GM12864 (cell line): Measurements from ENCODE around the gene ZBTB47.

Experiments
- DNase-seq: peaks from one replicate; pipeline ENCODE4 v3.0.0-alpha.2; 2011; ENCODE audit warnings: low read depth
- H3K4me3 ChIP-seq: 2 replicates; pipeline ENCODE4 v1.5.1; 2011; ENCODE audit warnings: mild to moderate bottlenecking, low read depth, low read length, control low read depth
- CTCF ChIP-seq: IDR thresholded peaks from 2 replicates; pipeline ENCODE4 v1.5.1; 2011; ENCODE audit warnings: low read depth, mild to moderate bottlenecking, moderate library complexity, low read length, control low read depth, inconsistent platforms; ENCODE audit errors: missing control alignments

The ZBTB47 gene

GRCh38 chr3:42653560-42654330, at the start of gene ZBTB47:
Gene ZBTB47, plus strand, starts transcription at chr3:42653697. Its CDS starts 4,659 bp downstream, at chr3:42658356.
- H3K4me3 ChIP-seq = peak within 1 kb of the TSS; percentile 33
- TF ChIP-seq CTCF = no peak
- DNase-seq = no peak

GRCh38 chr3:42605546-42606173, 47.8 kb upstream of the ZBTB47 start:
- DNase-seq = no peak
- TF ChIP-seq CTCF = no peak

GRCh38 chr3:42608581-42608980, 44.9 kb upstream of the ZBTB47 start:
- DNase-seq = no peak
- no peak for TF ChIP-seq CTCF

More at GRCh38 chr3:42605546-42606173, 47.8 kb upstream of the ZBTB47 start:
- H3K4me3 ChIP-seq = no peak overlapping the region

GRCh38 chr3:42610976-42611375, 42.5 kb upstream of the ZBTB47 start:
- no peak overlapping the region for H3K4me3 ChIP-seq
- DNase-seq = no peak
- no peak for TF ChIP-seq CTCF

More at GRCh38 chr3:42608581-42608980, 44.9 kb upstream of the ZBTB47 start:
- no peak overlapping the region for H3K4me3 ChIP-seq

GRCh38 chr3:42612217-42612616, 41.3 kb upstream of the ZBTB47 start:
- no peak for DNase-seq
- H3K4me3 ChIP-seq = no peak overlapping the region
- TF ChIP-seq CTCF = no peak

- no peak for DNase-seq
- H3K4me3 ChIP-seq = no peak overlapping the region
- no peak for TF ChIP-seq CTCF
Observed at GRCh38 chr3:42612928-42613327, 40.6 kb upstream of the ZBTB47 start.
